Cardiac septum (tissue), 1 donor: ENCODE results near the gene TAS2R3. TPM values are rescaled to one million over a fixed set of nuclear protein-coding genes. Genes with fewer than 3 reads are reported as not detected.
"Not testable (repeated sequence)": the region's sequence is repeated elsewhere in the genome, so short reads cannot be mapped to it uniquely, and the experiment has no call there.

Source experiments
- DNase-seq: peaks from one replicate; pipeline ENCODE4 v3.0.0-alpha.2; 2020; ENCODE audit warnings: low spot score
- intact Hi-C: fragments of 100-400 bp; cut with DNase I; formaldehyde crosslinking; loops from one replicate; pipeline ENCODE4 v1.14.0; 2022
- long read RNA-seq: library from polyadenylated mRNA; unstranded; transcript quantifications from one replicate; pipeline ENCODE4 v2.0.0, GENCODE V29; 2021
- total RNA-seq: library from RNA; stranded (reverse); fragmentation: NEBNext Ultra II Directional; extraction: Animal tissue kit (Norgen Biotek cat#: 25700); gene quantifications from one replicate; pipeline ENCODE4 v1.2.1, GENCODE V29; 2021
- donor health status: DM: no; HTN: no; CAD: no.

TAS2R3 gene
- total RNA-seq, result 0.35 TPM
- long read RNA-seq, result 0 reads

- intact Hi-C loops, result no loop called here
- no peak for DNase-seq
Measured at GRCh38 chr7:141763797-141764196, at the start of gene TAS2R3. Gene TAS2R3, plus strand, starts transcription at chr7:141764097. Its CDS starts 62 bp downstream, at chr7:141764159.

- DNase-seq, result no peak
- intact Hi-C loops, result no loop called here
Measured at GRCh38 chr7:141714571-141714970, 49.3 kb upstream of the TAS2R3 start.

- DNase-seq, result no peak
- intact Hi-C loops, result no loop called here
Measured at GRCh38 chr7:141715018-141715417, 48.9 kb upstream of the TAS2R3 start.

DNA sequence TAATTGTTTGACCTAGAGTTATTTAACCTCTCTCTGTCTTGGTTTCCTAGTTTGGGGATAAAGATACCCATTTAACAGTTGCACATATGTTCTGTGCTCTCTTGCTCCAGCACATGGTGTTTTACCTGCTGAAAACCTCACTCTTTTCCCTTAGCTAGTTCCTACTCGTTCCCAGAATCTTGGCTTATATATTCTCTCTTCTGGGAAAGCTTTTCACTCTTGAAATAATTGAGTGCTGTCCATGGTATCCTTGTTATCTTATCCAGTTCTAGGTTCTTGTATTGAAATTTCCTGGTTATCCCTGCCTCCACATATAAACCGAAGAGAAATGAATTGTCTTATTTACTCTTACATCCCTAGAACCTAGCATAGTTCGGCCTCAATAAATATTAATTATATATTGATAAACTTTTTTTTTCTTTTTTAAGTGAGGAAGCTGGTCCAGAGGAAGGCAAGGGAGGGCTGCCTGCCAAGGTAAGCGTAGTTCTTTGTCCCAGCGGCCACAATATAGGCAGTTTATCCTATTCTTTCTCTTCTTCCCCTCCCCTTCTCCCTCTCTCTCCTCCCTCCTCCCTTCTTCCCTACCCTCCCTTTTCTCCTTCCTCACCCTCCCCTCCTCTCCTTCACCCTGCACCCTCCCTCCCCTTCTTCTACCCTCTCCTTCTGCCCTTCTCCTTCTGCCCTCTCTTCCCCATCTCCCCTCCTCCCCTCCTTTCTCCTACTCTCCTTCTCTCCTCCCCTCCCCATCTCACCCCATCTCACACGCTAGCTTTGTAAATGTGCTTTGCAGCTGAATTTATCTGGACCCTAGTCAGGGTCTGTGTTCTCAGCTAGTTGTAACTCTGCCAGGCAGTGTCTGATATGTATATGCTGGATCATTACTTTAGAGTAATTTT lies 47.9 kb upstream of the TAS2R3 start:
- no peak for DNase-seq
- intact Hi-C loops, result no loop called here

- no peak for DNase-seq
- intact Hi-C loops, result no loop called here
Measured at GRCh38 chr7:141717450-141717849, 46.4 kb upstream of the TAS2R3 start.

GRCh38 chr7:141722529-141722928 lies 41.4 kb upstream of the TAS2R3 start:
- DNase-seq, result no peak
- intact Hi-C loops, result no loop called here

- intact Hi-C loops, result no loop called here
- DNase-seq, result no peak
Measured at GRCh38 chr7:141729020-141729419, 34.9 kb upstream of the TAS2R3 start.

GRCh38 chr7:141731476-141732149 lies 32.3 kb upstream of the TAS2R3 start:
- no peak for DNase-seq
- intact Hi-C loops, result no loop called here

- intact Hi-C loops, result loop anchor here (5.0 kb wide), 2 partner anchors 35 to 85 kb away; partner anchors contain the start of gene DENND11
- no peak for DNase-seq
Measured at GRCh38 chr7:141737118-141737835, 26.6 kb upstream of the TAS2R3 start.

- intact Hi-C loops, result loop anchor here (5.0 kb wide), 2 partner anchors 36 to 86 kb away; partner anchors contain the start of gene DENND11
- peak; percentile 94 for DNase-seq
Measured at GRCh38 chr7:141737836-141738591, 25.9 kb upstream of the TAS2R3 start, which contains the start of gene SSBP1. Gene SSBP1, plus strand, starts transcription at chr7:141738358. Its CDS starts 809 bp downstream, at chr7:141739167.

DNA sequence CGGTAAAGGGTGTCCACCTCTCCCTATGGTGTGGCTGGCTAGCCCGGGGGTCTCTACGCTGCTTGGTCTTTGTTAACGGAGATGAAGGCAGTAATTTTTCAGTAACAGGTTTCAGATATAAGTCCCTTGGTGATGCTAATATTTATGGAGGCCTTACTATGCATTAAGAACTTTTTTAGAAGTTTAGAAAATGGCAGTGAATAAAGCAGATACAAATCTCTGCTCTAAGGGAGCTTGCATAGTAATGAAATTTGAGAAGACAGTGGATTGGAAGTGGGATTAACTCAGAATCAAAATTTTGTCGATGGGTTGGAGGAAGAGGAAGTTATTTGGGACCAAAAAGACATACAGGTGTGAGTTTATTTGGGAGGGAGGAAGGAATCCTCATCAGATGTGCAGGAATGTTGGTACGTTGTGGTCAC lies 25.3 kb upstream of the TAS2R3 start:
- intact Hi-C loops, result loop anchor here (5.0 kb wide), 2 partner anchors 36 to 86 kb away; partner anchors contain the start of gene DENND11

GRCh38 chr7:141739250-141739649 lies 24.6 kb upstream of the TAS2R3 start:
- intact Hi-C loops, result loop anchor here (5.0 kb wide), 2 partner anchors 37 to 87 kb away; partner anchors contain the start of gene DENND11

More for the DNA sequence above, 25.3 kb upstream of the TAS2R3 start:
- DNase-seq, result no peak

DNA sequence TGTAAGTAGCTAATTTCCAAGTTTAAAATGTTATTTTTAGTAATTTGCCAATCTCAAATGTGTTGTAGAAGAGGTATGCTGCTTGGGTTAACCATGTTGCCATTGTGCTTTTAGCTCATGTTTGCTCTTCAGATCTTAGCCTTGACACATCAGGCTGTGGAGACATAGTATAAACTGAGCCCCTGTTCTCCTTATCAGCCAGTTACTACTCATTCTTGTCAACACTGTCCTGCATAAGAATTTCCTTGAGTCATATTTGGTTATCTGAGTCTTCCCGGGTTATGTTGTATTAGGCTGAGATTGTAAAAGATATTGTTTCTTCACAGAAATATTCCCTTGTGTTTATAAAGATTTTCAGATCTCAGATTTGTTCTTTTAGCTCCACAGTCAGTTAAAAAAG lies 21.7 kb upstream of the TAS2R3 start:
- DNase-seq, result no peak
- intact Hi-C loops, result no loop called here

More at GRCh38 chr7:141739250-141739649, 24.6 kb upstream of the TAS2R3 start:
- no peak for DNase-seq

DNA sequence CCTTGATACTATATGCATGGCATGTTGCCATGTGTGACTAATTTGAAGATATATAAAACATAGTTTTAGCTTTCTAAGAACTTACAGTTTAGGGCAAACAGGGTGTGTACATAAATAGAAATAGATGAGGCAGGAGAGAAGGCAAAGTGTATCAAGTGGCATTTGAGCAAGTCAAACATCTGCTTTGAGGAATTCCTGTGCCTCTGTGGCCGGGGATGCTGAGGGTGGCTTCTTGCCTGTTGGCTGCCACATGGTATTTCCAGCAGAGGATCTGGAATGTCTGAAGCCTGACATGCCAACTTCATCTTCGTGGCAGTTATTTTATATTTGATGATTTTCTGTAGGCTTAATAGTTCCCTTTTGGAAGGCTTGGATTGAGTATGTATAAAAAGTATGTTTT lies 19.8 kb upstream of the TAS2R3 start:
- no peak for DNase-seq
- intact Hi-C loops, result no loop called here

- DNase-seq, result no peak
- intact Hi-C loops, result no loop called here
Measured at GRCh38 chr7:141748396-141748795, 15.5 kb upstream of the TAS2R3 start.

DNA sequence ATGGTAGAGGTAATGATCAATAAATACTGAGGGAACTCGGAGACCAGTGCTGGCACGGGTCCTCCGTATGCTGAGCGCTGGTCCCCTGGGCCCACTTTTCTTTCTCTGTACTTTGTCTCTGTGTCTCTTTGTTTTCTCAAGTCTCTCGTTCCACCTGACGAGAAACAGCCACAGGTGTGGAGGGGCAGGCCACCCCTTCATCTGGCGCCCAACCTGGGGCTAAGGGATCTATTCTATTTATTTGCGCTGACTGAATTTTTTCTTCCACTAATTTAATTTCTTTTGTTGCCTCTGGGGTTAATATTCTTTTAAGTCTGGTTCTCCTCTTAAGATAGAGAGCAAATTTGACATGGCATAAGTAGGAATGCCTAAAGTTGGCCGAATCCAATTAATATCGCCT lies 12.0 kb upstream of the TAS2R3 start:
- DNase-seq, intact Hi-C loops: not testable (repeated sequence)

GRCh38 chr7:141752634-141753033 lies 11.3 kb upstream of the TAS2R3 start:
- DNase-seq, result no peak
- intact Hi-C loops, result no loop called here

DNA sequence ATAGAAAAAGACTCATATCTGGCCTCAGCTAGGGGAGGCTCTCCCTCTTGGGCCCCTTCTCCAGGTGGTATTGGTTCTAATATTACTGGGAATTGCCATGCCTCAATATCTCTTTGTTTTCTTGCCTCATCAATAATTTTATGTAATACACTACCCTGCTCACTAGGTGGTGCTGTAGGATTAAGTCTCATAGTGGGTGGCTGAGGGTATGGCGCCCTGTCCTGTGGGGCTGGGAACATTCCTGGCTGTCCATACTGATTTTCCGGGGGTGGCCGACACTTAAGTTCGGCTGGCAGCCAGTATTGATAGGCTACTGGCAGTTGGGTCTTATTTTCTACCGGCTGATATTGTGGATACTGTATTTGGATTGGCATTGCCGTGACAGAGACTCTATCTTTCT lies 9.0 kb upstream of the TAS2R3 start:
- no peak for DNase-seq
- intact Hi-C loops, result no loop called here

DNA sequence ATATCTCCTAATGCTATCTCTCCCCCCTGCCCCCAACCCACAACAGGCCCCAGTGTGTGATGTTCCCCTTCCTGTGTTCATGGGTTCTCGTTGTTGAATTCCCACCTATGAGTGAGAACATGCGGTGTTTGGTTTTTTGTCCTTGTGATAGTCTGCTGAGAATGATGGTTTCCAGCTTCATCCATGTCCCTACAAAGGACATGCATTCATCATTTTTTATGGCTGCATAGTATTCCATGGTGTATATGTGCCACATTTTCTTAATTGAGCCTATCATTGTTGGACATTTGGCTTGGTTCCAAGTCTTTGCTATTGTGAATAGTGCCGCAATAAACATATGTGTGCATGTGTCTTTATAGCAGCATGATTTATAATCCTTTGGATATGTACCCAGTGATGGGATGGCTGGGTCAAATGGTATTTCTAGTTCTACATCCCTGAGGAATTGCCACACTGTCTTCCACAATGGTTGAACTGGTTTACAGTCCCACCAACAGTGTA lies 6.2 kb downstream of the TAS2R3 start:
- intact Hi-C loops, DNase-seq: not testable (repeated sequence)
